HEK293T (cell line): ENCODE results near the gene TMEM134.

Experiments
- BHLHE40 ChIP-seq: fragments of 450-650 bp; IDR thresholded peaks from 2 replicates; pipeline ENCODE4 v1.6.1; 2016; ENCODE audit warnings: mild to moderate bottlenecking, moderate library complexity, borderline replicate concordance
- CTBP1 ChIP-seq: fragments of 450-650 bp; IDR thresholded peaks from 2 replicates; pipeline ENCODE4 v1.6.1; 2016; ENCODE audit warnings: borderline replicate concordance
- FOXA1 ChIP-seq: fragments of 450-650 bp; IDR thresholded peaks from 2 replicates; pipeline ENCODE4 v1.6.1; 2016; ENCODE audit warnings: mild to moderate bottlenecking
- FOXM1 ChIP-seq: fragments of 450-650 bp; IDR thresholded peaks from 2 replicates; pipeline ENCODE4 v1.6.1; 2017; ENCODE audit warnings: mild to moderate bottlenecking, borderline replicate concordance
- HDGF ChIP-seq: fragments of 450-650 bp; IDR thresholded peaks from 2 replicates; pipeline ENCODE4 v1.6.1; 2017; ENCODE audit warnings: antibody characterized with exemption, borderline replicate concordance
- L3MBTL2 ChIP-seq: fragments of 450-650 bp; conservative IDR thresholded peaks from 2 replicates; pipeline ENCODE4 v1.6.1; 2016; ENCODE audit warnings: mild to moderate bottlenecking
- LEF1 ChIP-seq: fragments of 450-650 bp; IDR thresholded peaks from 2 replicates; pipeline ENCODE4 v1.6.1; 2017; ENCODE audit warnings: mild to moderate bottlenecking, borderline replicate concordance
- PKNOX1 ChIP-seq: fragments of 450-650 bp; IDR thresholded peaks from 2 replicates; pipeline ENCODE4 v1.6.1; 2016
- SP1 ChIP-seq: fragments of 450-650 bp; IDR thresholded peaks from 2 replicates; pipeline ENCODE4 v1.6.1; 2017
- SUZ12 ChIP-seq: fragments of 450-650 bp; IDR thresholded peaks from 2 replicates; pipeline ENCODE4 v1.6.1; 2016; ENCODE audit warnings: mild to moderate bottlenecking
- TARDBP ChIP-seq: fragments of 450-650 bp; IDR thresholded peaks from 2 replicates; pipeline ENCODE4 v1.6.1; 2016

GRCh38 chr11:67497656-67498291, 28.7 kb upstream of the TMEM134 start:
- TF ChIP-seq TARDBP (no peak), SP1 (no peak), PKNOX1 (no peak), HDGF (no peak), LEF1 (no peak), CTBP1 (no peak), BHLHE40 (no peak), SUZ12 (no peak), L3MBTL2 (no peak), FOXA1 (no peak), FOXM1 (no peak)
